Activated CD4-positive, alpha-beta memory T cell treated with anti-CD3 and anti-CD28 coated beads, Interleukin-2, amount 10 ng/mL, durations not matched to agents 7 days and 5 days (primary cell): ENCODE measurements around the gene ROR2. TPM values are rescaled to one million over a fixed set of nuclear protein-coding genes. Genes with fewer than 3 reads are reported as not detected.
"Not testable (repeated sequence)": the region's sequence is repeated elsewhere in the genome, so short reads cannot be mapped to it uniquely, and the experiment has no call there.

Source experiments
- CTCF ChIA-PET: fragments of 350-600 bp; sonication (Branson Sonifier 250); formaldehyde crosslinking; loops from one replicate; lab custom pipeline; 2021; ENCODE audit warnings: antibody characterized with exemption, inconsistent platforms; lab: Charles Lee
- POLR2A ChIA-PET: fragments of 350-600 bp; sonication (Branson Sonifier 250); formaldehyde crosslinking; loops from one replicate; lab custom pipeline; 2021; ENCODE audit warnings: antibody characterized with exemption; lab: Charles Lee
- DNase-seq: peaks from one replicate; pipeline ENCODE4 v3.0.0-alpha.2; 2020
- H3K27ac Mint-ChIP-seq: one replicate; pipeline ENCODE4 v1.8.0; 2021; ENCODE audit warnings: mild to moderate bottlenecking, mixed read lengths
- H3K27me3 Mint-ChIP-seq: one replicate; pipeline ENCODE4 v1.8.0; 2021; ENCODE audit warnings: mixed read lengths
- H3K36me3 Mint-ChIP-seq: one replicate; pipeline ENCODE4 v1.8.0; 2021; ENCODE audit warnings: low read depth, mixed read lengths
- H3K4me1 Mint-ChIP-seq: one replicate; pipeline ENCODE4 v1.8.0; 2021; ENCODE audit warnings: mixed read lengths
- H3K4me3 Mint-ChIP-seq: one replicate; pipeline ENCODE4 v1.8.0; 2021; ENCODE audit warnings: mild to moderate bottlenecking, mixed read lengths
- H3K9me3 Mint-ChIP-seq: one replicate; pipeline ENCODE4 v1.8.0; 2021; ENCODE audit warnings: mixed read lengths
- total RNA-seq, 2 experiments: library from RNA; stranded (reverse); gene quantifications; one replicate each; pipeline ENCODE4 v1.2.3, GENCODE V29; 2021

ROR2 gene
- total RNA-seq, 2 experiments from 2014 or later = 2.1 TPM

DNA sequence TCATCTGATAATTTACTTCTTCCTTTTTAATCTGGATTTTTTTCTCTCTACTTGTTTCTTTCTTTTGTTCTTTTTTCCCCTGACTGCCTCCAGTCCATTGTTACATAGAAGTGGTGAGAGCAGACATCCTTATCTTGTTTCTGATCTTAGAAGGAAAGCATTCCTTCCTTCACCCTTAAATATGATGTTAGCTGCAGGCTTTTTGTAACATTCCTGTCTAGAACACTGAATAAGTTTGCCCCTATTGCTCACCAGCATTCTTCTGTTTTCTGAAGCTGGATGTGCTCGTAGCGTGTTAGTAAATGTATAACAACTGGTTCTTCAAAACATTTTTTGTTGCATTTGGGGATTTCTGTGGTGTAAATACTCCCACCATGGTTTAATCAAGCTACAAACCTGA lies 389.7 kb downstream of the ROR2 start:
- peaks cover 49% of the 10 kb centered on the region for H3K27me3 Mint-ChIP-seq
- POLR2A ChIA-PET = no interaction called here
- no peak overlapping the region for H3K27ac Mint-ChIP-seq
- no peaks in the 10 kb centered on the region for H3K4me1 Mint-ChIP-seq
- no peaks in the 10 kb centered on the region for H3K9me3 Mint-ChIP-seq
- H3K4me3 Mint-ChIP-seq = no peak overlapping the region
- no peaks in the 10 kb centered on the region for H3K36me3 Mint-ChIP-seq
- CTCF ChIA-PET = no interaction called here
- no peak for DNase-seq

GRCh38 chr9:91558879-91559278 lies 391.1 kb downstream of the ROR2 start:
- POLR2A ChIA-PET = no interaction called here
- CTCF ChIA-PET = no interaction called here
- H3K4me1 Mint-ChIP-seq = no peaks in the 10 kb centered on the region
- H3K27ac Mint-ChIP-seq = no peak overlapping the region
- no peaks in the 10 kb centered on the region for H3K36me3 Mint-ChIP-seq
- no peak overlapping the region for H3K4me3 Mint-ChIP-seq
- DNase-seq = no peak
- peaks cover 50% of the 10 kb centered on the region for H3K27me3 Mint-ChIP-seq
- no peaks in the 10 kb centered on the region for H3K9me3 Mint-ChIP-seq

- Mint-ChIP-seq H3K27ac (no peak overlapping the region), H3K27me3 (peaks cover 45% of the 10 kb centered on the region), H3K4me1 (no peaks in the 10 kb centered on the region), H3K36me3 (no peaks in the 10 kb centered on the region), H3K9me3 (no peaks in the 10 kb centered on the region), H3K4me3 (no peak overlapping the region)
- ChIA-PET POLR2A (no interaction called here), CTCF (no interaction called here)
- no peak for DNase-seq
These were observed 391.6 kb downstream of the ROR2 start for GRCh38 chr9:91558395-91558794.

- H3K36me3 Mint-ChIP-seq = no peaks in the 10 kb centered on the region
- peaks cover 45% of the 10 kb centered on the region for H3K27me3 Mint-ChIP-seq
- no peak overlapping the region for H3K4me3 Mint-ChIP-seq
- CTCF ChIA-PET = no interaction called here
- no peaks in the 10 kb centered on the region for H3K9me3 Mint-ChIP-seq
- no peak for DNase-seq
- no peaks in the 10 kb centered on the region for H3K4me1 Mint-ChIP-seq
- POLR2A ChIA-PET = no interaction called here
- no peak overlapping the region for H3K27ac Mint-ChIP-seq
These were observed 392.7 kb downstream of the ROR2 start for GRCh38 chr9:91557327-91557726.

DNA sequence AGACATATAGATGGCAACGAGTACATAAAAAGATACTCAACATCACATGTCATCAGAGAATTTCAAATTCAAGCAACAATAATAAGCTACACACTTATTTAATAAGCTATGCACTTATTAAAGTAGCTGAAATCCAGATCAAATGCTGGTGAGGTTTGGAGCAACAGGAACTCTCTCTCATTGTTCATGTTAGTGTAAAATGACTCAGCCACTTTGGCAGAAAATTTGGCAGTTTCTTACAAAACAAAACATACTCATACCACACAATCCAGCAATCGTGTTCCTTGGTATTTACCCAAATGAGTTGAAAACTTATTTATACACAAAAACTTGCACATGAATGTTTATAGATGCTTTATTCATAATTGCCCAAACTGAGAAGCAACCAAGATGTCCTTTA lies 394.9 kb downstream of the ROR2 start:
- no peak overlapping the region for H3K27ac Mint-ChIP-seq
- H3K27me3 Mint-ChIP-seq = peaks cover 33% of the 10 kb centered on the region
- ChIA-PET POLR2A (no interaction called here), CTCF (interaction anchor here (0.7 kb wide), 2 partner anchors 82 to 522 kb away, joined by 3 to 5 read pairs; no protein-coding TSS in a partner anchor)
- no peak for DNase-seq
- H3K4me3 Mint-ChIP-seq = no peak overlapping the region
- H3K9me3 Mint-ChIP-seq = no peaks in the 10 kb centered on the region
- no peaks in the 10 kb centered on the region for H3K36me3 Mint-ChIP-seq
- H3K4me1 Mint-ChIP-seq = no peaks in the 10 kb centered on the region

DNA sequence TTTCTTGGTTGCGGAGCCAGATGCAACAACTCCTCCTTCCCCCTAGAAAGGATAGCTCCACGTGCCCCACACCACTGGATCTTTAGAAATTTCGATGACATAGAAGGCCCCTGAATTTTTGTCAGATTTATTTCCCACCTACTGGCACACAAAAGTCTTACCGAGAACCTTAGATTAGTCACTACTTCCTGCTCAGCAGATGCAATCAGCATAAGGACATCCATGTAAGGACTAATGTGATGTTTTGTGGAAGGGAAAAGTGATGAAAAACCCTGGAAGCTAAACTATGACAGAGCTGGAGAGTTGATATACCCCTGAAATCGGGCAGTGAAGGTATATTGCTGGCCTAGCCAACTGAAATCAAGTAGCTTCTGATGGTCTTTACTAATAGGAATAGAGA lies 400.9 kb downstream of the ROR2 start:
- POLR2A ChIA-PET = no interaction called here
- no peaks in the 10 kb centered on the region for H3K9me3 Mint-ChIP-seq
- no peak overlapping the region for H3K27ac Mint-ChIP-seq
- peaks cover 9% of the 10 kb centered on the region for H3K27me3 Mint-ChIP-seq
- CTCF ChIA-PET = no interaction called here
- peaks cover 6% of the 10 kb centered on the region for H3K4me1 Mint-ChIP-seq
- no peak for DNase-seq
- no peaks in the 10 kb centered on the region for H3K36me3 Mint-ChIP-seq
- no peak overlapping the region for H3K4me3 Mint-ChIP-seq

- ChIA-PET POLR2A (no interaction called here), CTCF (no interaction called here)
- H3K27ac Mint-ChIP-seq = no peak overlapping the region
- no peak overlapping the region for H3K4me3 Mint-ChIP-seq
- peaks cover 16% of the 10 kb centered on the region for H3K27me3 Mint-ChIP-seq
- H3K36me3 Mint-ChIP-seq = no peaks in the 10 kb centered on the region
- DNase-seq = no peak
- H3K9me3 Mint-ChIP-seq = no peaks in the 10 kb centered on the region
- peaks cover 6% of the 10 kb centered on the region for H3K4me1 Mint-ChIP-seq
These were observed 402.9 kb downstream of the ROR2 start for GRCh38 chr9:91547081-91547480.

DNA sequence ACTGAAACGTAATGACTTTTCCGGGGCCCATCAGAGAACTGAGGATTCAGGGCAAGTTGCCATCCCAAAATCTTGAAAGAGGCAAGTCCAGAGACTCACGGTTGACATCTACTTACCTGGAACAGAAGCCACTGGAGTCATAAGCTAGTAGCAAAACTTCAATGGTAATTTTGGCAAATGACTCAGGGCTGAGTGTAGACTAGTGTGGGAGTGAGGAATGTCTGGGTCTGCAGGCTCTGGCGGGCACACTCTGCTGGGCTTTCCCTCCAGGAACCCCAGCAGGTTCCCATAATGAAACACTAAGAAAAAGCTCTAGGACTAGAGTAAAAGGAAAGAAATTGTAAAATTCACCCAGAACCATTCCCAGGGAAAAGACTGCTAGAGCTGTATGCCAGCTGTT lies 403.5 kb downstream of the ROR2 start:
- Mint-ChIP-seq H3K27me3 (peaks cover 14% of the 10 kb centered on the region), H3K36me3 (no peaks in the 10 kb centered on the region), H3K4me1 (peaks cover 6% of the 10 kb centered on the region), H3K9me3 (no peaks in the 10 kb centered on the region), H3K4me3 (no peak overlapping the region), H3K27ac (no peak overlapping the region)
- ChIA-PET CTCF (no interaction called here), POLR2A (no interaction called here)
- no peak for DNase-seq

DNA sequence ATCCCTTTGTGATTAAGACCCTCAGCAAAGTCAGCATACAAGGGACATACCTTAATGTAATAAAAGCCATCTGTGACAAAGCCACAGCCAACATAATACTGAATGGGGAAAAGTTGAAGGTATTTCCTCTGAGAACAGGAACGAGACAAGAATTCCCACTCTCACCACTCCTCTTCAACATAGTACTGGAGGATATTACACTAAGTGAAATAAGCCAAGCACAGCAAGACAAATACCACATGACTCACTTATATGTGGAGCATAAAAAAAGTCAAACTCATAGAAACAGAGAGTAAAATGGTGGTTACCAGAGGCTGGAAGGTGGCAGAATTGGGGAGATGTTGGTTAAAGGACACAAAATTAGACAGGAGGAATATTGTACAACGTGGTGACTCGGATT lies 408.3 kb downstream of the ROR2 start:
- peaks cover 23% of the 10 kb centered on the region for H3K27me3 Mint-ChIP-seq
- POLR2A ChIA-PET = no interaction called here
- no peak overlapping the region for H3K27ac Mint-ChIP-seq
- DNase-seq = no peak
- no peaks in the 10 kb centered on the region for H3K9me3 Mint-ChIP-seq
- H3K4me1 Mint-ChIP-seq = peaks cover 11% of the 10 kb centered on the region
- H3K4me3 Mint-ChIP-seq = no peak overlapping the region
- peaks cover 3% of the 10 kb centered on the region for H3K36me3 Mint-ChIP-seq
- CTCF ChIA-PET = no interaction called here

DNA sequence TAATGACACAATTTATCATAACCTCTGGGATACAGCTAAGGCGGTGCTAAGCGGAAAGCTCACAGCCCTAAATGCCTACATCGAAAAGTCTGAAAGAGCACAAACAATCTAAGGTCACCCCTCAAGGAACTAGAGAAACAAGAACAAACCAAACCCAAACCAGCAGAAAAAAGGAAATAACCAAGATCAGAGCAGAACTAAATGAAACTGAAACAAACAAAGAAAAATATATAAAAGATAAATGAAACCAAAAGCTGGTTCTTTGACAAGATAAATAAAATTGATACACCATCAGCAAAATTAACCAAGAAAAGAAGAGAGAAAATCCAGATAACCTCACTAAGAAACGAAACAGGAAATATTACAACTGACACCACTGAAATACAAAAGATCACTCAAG lies 409.5 kb downstream of the ROR2 start:
- Mint-ChIP-seq H3K4me1 (peaks cover 11% of the 10 kb centered on the region), H3K4me3 (peak overlapping the region; percentile 44), H3K27me3 (peaks cover 26% of the 10 kb centered on the region), H3K27ac (peak overlapping the region; percentile 63)
- CTCF ChIA-PET, DNase-seq, H3K9me3 Mint-ChIP-seq, POLR2A ChIA-PET, H3K36me3 Mint-ChIP-seq: not testable (repeated sequence)

DNA sequence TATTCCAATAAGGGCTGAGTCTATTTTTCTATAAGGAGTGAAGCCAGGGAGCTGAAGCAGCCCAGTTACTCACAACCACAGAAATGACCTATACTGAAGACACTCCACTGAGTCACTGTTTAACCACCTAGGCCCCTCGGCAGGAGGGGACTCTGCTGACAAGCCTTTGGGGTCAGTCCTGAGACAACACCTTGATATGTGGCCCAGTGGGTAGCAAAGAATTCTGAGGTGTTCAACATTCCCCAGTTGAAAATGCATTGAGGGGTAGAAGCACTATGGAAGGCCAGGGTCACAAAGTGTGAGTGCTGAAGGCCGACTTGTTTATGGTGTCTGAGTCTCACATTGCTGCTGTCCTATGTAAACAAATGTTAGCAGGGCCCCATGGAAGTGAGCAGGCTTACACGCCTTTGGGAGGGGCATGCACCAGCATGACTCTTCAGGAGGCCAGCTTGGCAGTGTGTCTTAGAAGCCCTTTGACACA lies 413.8 kb downstream of the ROR2 start:
- CTCF ChIA-PET = no interaction called here
- no peak overlapping the region for H3K27ac Mint-ChIP-seq
- H3K27me3 Mint-ChIP-seq = peaks cover 29% of the 10 kb centered on the region
- no peaks in the 10 kb centered on the region for H3K9me3 Mint-ChIP-seq
- no peak overlapping the region for H3K4me3 Mint-ChIP-seq
- H3K4me1 Mint-ChIP-seq = peaks cover 11% of the 10 kb centered on the region
- H3K36me3 Mint-ChIP-seq = peaks cover 3% of the 10 kb centered on the region
- POLR2A ChIA-PET = no interaction called here
- no peak for DNase-seq

GRCh38 chr9:91534374-91534773 lies 415.7 kb downstream of the ROR2 start:
- Mint-ChIP-seq H3K4me3 (no peak overlapping the region), H3K36me3 (no peaks in the 10 kb centered on the region), H3K27ac (no peak overlapping the region), H3K9me3 (no peaks in the 10 kb centered on the region), H3K27me3 (peaks cover 31% of the 10 kb centered on the region), H3K4me1 (no peaks in the 10 kb centered on the region)
- ChIA-PET CTCF (no interaction called here), POLR2A (no interaction called here)
- no peak for DNase-seq

DNA sequence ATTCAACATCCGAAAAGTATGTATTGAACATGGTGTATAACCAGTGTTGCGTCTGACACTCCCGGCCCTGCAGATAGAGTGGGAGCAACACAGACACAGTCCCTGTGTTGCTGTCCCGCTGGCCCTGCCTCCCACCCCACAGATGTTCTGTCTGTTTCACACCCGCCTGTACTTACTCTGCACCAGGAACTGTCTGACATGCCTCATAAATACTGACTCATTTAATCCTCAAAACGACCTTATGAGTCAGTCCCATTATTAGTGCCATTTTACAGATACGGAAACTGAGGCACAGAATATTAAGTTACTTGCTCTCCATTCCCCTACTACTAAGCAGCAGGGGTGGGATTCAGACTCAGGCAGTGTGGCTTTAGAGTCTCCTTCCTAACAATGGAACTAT lies 416.6 kb downstream of the ROR2 start:
- H3K4me1 Mint-ChIP-seq = no peaks in the 10 kb centered on the region
- H3K4me3 Mint-ChIP-seq = no peak overlapping the region
- no peak overlapping the region for H3K27ac Mint-ChIP-seq
- no peak for DNase-seq
- H3K36me3 Mint-ChIP-seq = no peaks in the 10 kb centered on the region
- peaks cover 37% of the 10 kb centered on the region for H3K27me3 Mint-ChIP-seq
- ChIA-PET POLR2A (no interaction called here), CTCF (interaction anchor here (0.6 kb wide), 1 partner anchor 23 kb away, joined by 3 read pairs; no protein-coding TSS in a partner anchor)
- no peaks in the 10 kb centered on the region for H3K9me3 Mint-ChIP-seq

GRCh38 chr9:91532325-91532724 lies 417.7 kb downstream of the ROR2 start:
- Mint-ChIP-seq H3K4me3 (no peak overlapping the region), H3K9me3 (no peaks in the 10 kb centered on the region), H3K4me1 (no peaks in the 10 kb centered on the region), H3K27me3 (peaks cover 41% of the 10 kb centered on the region), H3K27ac (no peak overlapping the region), H3K36me3 (no peaks in the 10 kb centered on the region)
- POLR2A ChIA-PET = no interaction called here
- CTCF ChIA-PET = interaction anchor here (0.7 kb wide), 1 partner anchor 26 kb away, joined by 3 read pairs; no protein-coding TSS in a partner anchor
- no peak for DNase-seq
